GM21515 (cell line): Measurements from ENCODE around the gene ENDOD1.

Experiments
- ATAC-seq: cut with Tn5 transposase; IDR thresholded peaks from one replicate; pipeline ENCODE4 v1.9.1; 2021; ENCODE audit not compliant: unreplicated experiment

The ENDOD1 gene

DNA sequence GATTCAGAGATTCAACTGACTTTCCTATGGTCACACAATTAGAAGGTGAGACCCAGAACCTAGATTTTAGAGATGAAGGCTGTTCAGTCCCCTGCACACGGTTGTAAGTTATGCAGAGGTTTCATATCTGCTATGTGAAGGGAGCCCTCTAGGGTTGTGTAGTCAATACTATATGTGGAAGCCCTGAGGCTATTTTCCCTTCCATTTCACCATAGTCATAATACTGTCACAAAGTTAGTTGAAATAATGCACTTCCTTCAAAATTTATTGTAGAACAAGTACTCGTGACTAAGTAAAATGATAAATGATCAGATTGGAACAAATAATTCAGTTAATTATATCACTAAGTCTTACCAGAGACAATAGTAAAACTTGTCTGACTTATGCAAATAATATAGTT is 48.8 kb downstream of the ENDOD1 start:
- ATAC-seq, result peak; percentile 86

DNA sequence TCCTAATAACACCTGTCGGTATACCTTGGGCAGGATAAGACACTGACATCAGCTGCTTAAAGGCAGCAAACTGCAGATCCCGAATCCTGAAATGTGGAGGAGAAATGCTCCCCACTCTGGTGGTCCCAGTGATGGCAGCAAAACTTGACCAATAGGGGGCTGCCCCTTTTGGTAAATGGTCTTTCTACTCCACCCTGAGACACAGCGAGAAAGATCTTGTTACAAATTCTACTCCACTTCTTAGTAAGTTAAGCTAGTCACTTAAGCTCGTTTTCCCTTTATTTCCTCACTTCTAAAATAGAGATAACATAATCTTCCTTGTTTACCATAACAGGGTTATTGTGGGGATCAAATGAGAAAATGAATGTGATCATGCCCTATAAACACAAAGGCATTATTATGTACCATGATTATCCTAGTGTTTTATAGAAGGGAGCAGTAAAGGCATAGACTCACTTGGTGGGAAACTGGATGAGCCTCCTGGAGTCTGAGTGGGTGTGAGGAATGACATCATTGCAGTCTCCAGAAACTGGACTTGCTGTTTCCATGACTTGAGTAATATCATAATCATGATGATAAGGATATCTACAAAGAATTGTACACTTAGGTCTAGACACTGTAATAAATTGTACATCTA is 50.9 kb downstream of the ENDOD1 start:
- no peak for ATAC-seq

DNA sequence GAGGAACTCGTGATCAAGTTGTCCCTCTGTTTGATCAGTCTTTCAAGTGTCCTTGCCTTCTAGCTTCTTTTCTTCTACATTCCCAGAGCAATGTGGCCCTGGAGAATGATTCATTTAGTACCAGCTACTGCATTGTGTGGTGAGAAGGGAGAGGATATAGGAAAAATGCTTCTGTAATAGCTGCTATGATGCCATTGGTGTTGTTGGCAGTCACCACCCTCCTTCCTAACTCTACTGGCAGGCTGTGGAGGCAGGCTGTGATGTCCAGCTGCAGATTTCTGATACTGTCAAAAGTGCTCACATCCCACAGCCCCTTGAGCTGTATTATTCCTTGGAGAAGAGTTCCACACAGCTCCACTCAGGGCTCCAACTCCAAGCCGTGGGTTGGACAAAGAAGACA is 52.8 kb downstream of the ENDOD1 start:
- no peak for ATAC-seq

DNA sequence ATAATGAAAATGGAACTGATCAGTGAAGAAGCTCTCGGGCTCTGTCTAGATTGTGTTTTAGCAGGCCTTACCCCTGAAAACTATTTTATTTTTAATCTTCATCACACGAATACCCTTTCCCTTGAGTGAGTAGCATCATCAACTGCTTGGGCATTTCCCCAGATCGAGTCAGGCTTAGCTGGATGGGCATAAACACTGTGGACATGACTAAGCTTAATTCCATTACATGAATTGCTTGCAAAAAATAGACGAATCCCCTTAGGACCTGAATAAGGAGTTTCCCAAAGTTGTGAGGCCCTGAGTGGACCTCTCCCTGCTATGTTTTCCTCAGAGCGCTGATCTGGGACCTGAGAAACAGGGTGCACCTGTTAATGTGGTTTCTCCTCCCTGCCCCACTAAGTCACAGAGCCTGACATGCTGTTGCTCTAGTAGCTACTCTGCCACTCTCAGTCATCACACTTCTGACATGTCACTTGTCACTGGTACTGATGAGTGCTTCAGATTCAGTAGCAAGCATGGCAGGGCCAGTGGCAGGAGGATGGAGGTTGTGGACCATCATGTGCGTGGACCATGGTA is 53.5 kb downstream of the ENDOD1 start:
- ATAC-seq, result no peak

DNA sequence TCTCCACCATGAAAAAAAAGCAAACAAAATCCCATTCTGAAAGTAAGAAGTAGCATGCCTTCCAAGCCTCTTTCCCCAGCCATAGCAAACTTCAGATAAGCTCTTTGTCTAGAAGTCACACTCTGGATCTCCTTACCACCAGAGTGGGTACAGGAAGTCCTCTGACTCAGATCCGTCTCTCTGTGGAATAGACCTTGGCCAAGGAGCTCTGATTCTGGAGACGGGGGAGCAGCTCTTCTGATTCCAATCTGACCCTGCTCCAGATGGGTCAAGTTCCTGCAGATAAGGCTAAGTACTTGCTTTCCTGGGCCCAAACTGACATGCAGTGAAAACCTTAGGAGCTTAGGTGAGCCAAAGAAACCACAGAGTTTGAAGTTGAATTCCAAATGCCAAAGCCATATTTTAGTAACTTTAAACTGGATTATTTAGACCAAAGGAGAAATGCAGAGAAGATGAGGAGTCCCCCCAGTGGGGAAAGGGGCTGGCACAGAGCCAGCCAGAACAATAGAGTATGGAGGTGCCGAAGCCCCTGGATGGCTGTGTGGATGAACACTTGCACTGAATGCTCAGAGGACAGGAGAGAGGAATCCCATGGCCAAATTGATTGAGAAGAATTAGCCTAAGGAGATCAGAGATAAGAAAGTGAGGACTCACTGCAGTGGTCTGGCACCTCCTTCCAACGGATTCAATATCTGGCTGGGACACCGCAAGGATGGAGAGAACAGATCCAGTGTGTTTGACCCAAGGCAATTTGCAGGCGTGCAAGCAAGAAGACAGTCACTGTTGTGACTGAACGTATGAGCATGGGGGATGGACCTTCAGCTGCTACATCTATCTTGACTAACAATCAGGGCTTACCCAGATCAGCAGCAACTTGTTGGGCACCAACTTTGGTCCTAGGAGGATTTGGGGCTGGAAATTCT is 54.9 kb downstream of the ENDOD1 start:
- ATAC-seq, result no peak

DNA sequence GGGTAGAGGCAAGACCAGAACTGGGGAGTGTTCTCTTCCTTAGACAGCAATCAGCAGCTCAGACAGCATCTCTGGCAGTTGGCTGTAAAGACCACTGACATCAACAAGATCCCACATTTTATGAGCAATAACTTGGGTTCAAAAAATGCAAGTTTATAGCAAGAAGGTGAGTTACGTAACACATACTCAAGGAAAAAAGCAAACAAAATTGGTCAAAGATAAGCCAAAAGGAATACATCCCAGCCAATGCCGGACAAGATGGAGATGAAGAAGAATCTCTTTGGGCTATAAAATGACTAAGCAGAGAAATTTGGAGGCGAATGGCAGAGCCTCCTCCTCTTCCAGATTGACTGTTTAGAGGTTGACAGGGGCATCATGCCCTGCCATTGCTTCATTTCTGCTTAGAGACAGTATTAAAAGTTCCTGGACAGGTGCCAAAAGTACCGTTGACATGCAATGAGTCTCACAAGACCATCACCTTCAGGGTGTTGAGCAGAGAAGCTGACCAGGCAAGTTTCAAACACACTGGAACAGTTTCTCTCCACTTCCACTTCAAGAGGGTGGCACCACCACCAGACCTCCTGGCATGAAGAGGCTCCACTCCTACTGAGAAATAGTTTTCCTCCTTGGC is 55.9 kb downstream of the ENDOD1 start:
- ATAC-seq, result no peak

DNA sequence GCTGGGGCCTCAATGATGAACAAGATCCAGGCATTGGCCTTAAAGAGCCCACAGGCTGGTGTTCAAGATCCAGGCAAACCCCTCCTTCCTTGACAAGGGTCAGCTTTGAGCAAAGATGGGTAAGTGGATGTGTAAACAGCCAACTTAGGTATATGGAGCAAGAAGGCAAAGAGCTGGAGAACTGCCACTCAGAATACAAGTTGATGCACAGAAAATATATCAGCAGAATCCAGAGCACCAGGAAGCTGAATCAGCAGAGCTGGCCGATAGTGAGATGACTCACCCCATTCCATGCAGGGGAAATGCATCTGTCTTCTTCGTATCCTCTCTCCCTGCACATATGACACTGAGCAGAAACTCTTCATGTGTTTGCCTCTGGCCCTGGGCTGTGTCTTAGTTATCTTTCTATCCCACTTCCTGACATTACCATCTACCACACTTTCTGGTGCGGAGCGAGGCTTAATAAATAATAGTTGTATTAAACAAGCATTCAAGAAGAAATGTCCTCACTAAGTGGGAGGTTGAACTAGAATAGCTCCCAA is 57.8 kb downstream of the ENDOD1 start:
- no peak for ATAC-seq

DNA sequence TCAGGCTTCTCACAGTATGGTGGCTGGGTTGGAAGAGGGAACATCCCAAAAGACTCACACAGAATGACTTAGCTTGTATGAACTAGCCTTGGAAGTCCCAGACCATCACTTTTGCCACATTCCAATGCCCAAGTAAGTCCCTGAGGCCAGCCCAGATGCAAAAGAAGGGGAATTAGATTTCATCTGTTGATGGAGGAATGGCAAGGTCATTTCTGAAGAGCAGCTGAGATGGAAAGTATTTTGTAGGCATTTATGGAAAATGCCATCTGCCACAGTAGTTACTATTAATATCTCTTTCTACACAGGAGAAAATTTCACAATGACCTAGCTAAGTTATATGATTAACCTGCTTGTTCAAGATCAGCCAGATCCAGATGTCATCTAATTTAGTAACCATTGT is 58.8 kb downstream of the ENDOD1 start:
- no peak for ATAC-seq

DNA sequence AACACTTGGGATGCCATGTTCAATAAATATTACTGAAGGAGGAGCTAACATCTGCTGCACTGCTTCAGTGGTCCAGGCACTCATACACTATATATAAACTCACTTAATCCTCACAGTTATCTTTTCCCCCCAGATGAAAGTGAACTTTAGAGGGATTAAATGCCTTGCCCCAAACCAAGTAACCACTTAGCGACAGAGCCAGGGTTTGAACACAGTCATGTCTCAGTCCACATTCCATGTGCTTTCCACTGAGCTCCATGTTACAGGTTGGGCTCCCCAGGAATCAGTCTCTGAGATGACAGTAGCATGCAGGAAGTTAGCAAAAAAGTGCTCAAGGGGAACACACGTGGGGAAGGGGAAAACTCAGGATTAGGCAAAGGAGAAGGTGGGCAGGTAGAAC is 59.3 kb downstream of the ENDOD1 start:
- ATAC-seq, result no peak

DNA sequence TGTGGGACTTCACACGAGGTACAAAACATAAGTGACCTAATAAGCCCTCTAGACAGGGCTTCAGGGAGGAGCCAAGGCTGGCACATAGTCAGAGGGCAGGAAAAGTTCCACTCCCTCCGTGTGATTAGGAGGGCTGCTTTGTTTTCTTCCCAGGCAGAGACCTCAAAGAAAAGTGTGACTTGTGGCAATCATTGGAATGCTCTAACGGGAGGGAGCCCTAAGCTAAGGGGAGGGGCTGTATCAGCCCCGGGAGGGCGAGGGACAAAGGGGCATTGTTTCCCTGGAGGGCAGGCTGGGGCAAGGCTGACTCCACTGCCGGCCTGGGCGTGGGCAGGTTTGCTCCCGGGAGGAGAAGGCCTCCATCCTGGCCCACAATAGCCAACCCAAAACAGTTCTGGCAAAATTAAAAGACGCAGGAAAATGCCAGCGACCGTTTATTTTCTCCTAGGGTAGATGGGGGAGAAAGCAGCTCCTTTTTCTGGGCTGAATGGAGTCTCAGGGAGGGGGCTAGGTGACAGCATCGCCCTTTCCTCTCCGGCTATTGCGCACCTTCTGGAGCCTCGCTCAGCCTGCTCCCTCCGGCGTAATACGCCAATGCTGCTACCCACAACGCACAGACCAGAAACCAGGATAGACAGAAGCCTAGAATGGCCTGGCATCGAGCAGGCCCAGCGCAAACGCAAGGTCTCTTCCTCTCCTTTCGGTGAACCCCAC is 60.2 kb downstream of the ENDOD1 start:
- no peak for ATAC-seq

DNA sequence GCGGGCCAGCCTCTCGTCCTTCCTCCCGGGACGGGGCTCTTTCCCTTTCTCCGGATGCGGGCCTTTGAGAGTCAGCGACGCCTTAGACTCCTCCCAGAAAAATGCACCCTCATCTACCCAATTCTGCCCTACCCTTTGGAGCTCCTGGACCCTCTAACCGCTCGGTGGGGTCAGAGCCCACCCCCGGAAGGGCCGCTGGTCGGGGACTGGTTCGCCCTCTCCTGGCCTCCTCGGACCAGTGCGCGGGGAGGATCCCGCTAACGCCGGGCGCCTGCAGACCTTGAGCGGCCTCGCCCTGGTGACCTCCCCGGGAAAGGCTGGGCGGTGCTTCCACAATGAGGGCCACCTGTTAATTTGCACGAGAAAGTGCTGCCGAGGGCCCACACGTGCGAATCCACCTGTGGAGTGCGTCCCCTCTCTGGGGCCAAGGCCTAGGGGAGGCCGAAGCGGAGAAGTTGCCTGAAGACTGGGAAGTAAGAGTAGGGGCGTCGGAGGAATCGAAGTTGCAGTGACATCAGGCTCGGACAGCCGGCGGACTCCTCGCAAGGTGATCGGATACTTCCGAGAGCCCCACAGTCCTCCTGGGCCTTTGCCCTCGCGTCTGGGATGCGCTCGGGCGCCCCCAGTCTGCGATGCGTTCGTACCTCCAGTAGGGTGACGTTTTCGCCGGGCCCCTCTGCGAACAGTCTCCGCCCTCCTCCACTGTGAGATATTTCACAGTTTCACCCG is 61.5 kb downstream of the ENDOD1 start:
- peak; percentile 84 for ATAC-seq

DNA sequence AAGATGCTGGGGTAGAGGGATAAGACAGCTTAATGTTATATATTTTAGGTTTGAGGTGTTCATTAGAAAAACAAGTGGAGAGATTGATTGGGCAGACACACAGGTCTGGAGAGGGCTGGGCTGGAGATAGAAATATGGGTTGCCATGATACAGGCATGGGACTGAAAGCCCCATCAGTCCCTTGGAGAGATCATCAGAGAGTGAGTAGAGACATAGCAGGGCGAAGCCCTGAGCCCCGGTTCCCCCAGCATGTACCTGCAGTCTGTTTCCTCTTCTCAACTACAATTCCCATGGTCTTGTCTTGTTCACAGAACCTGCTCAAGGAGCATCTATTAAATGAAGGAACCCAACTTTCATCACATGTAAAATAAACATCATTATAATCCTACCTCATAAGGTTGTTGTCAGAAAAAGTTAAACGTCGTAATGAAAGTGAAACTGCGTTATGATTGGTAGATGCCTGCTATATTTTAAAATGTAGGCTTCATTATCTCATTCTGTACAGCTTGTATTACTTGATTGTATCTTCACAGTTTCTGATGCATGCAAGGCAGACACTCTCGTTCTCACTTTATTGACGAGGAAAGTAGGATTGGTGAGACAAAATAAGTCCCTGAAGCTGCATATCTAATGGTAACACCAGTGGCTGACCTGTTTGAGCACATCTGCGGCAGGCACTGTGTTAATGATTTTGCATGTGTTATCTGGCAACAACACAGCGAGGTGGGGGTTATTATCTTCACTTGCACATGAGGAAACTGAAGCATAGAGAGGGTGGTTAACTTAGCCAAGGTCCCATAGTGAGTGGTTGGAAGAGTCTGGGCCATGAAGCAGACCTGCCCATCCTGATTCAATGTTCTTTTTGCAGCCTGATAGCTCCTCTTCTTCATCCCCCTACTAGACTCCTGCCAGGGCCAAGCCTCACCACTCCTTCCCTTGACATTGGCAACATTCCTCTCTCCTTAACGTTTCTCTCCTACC is 63.5 kb downstream of the ENDOD1 start:
- ATAC-seq, result no peak

DNA sequence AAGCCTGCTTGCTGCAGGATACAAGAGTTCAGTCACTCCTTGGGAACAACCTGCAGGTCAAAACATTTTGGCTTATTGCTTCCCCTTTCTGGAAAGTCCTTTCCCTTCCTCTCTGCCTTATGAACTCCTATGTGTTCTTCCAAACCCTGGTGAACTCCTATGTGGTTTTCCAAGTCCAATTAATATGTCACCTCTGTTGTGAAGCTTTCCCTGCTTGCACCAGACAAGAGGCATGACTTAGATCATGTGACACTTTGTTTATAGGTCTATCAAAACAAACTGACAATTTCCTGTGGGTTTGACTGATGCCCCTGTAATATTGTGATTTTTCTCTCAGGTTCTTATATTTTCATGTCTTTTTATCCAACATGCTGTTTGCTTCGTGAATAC is 64.2 kb downstream of the ENDOD1 start:
- no peak for ATAC-seq

DNA sequence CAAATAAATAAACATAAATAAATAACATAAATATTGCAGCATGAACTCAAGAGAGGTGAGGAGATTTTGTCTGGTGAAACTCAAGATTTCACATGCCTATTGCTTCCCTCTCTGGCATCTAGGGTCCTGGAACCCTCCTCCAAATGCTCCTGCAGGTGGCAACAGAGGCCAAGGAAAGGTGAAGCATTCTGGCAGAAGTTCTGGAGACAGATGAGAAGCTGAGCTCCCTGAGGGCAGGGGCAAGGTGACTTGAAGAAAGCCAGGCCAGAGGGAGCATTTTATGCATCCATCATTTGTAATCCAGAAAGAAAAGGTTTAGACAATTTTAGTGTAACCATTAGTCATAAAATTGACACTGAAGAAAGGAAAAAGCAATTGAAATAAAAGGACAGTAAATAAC is 64.9 kb downstream of the ENDOD1 start:
- no peak for ATAC-seq

DNA sequence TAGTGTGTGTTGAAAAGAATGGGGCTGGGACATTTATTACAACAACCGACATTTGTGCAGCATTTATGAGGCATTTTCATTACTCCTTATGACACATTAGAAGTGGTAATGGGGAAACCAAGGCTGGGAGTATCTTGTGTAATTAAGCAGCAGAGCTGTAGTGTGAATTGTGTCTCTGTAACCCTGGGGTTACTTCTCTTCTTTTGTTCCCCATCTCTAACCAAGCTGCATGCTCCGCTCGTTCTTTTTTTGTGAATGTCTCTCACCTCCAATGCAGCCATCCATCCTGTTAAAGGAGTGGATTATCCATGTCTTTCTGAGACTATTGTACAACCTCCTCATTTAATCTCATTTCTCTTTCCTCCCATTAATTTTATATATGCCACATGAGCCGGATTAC is 65.7 kb downstream of the ENDOD1 start:
- no peak for ATAC-seq

DNA sequence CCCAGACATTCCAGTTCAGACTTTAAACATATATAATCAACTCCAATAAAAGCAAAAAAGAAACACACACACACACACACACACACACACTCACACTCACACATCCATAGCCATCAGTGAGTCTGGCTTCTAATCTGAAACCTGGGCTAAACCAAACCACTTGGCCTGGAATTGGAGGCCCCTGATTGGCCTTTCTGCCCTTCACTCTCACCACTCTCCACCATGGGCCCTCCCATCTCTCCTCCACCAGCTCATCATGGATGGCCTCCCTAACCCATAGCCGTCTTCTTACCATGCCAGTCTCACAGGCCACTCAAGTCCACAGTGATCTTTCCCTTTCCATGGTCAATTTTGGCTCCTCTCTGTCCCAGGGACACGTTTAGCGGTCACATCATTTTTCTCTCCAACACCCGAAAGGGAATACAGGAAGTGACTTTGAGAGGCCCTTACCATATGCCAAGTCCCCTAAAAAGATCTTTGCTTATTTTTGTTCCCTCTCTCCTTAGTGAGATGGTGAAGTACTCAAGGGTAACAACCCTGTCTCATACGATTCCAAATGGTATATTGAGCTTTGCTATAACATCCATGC is 66.6 kb downstream of the ENDOD1 start:
- no peak for ATAC-seq

DNA sequence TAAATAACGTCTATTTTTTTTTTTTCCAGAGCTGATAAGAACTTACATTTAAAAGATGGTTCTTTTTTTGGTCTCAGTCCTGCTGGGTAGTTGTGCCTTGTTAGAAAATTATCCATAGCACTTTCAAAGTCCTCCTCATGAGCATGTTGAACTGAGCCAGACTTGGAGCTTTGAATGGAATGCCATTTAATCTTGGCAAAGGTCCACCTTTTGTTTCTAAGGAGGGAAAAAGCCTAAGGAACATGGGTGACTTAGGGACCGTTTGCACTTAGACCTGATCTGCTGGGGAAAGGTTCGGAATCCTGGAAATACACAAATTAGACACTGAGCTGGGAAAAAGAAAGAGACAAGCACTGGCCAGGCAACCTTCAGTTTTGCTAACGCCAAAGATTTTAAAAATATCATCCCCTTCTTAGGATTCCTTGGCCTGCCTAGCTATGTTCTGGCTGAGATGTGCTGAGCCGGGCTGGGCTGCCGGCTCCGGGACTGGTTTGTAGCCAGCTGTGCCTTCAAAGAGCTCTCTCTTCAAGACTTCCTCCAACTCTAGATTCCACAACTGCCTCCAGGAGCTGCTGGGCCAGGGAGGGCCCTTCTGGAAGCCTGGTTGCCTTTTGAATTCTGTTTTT is 67.4 kb downstream of the ENDOD1 start:
- ATAC-seq, result no peak

DNA sequence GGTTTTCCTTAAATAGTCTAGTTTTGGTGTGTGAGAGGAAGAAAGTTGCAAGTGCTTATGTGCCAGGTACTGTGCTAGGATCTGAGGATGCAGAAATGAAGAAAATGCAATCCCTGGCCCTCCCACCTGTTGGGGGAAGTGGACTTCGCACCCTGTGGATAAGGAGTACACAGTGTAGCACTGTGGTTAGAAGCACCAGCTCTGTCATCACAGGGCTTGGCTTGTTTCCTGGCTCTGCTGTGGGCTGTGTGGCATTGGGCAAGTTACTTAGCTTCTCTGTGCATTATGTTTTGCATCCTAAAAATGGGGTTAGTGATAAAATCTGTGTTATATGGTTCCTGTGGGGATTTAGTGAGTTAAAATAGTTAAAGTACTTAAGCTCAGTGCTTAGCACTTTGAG is 68.2 kb downstream of the ENDOD1 start:
- no peak for ATAC-seq
